GM19372 (cell line): ENCODE data around the gene RND2.
"Not testable (repeated sequence)": the region's sequence is repeated elsewhere in the genome, so short reads cannot be mapped to it uniquely, and the experiment has no call there.

ENCODE experiments used
- ATAC-seq: cut with Tn5 transposase; IDR thresholded peaks from one replicate; pipeline ENCODE4 v1.9.1; 2021; ENCODE audit warnings: mild to moderate bottlenecking, low read depth, moderate library complexity; ENCODE audit not compliant: unreplicated experiment

The RND2 gene

GRCh38 chr17:43024407-43025289 lies at the start of gene RND2:
Gene RND2, plus strand, starts transcription at chr17:43025231. Its CDS starts 117 bp downstream, at chr17:43025348.
- no peak for ATAC-seq

GRCh38 chr17:42975265-42975664 lies 49.8 kb upstream of the RND2 start:
- ATAC-seq, result no peak

- ATAC-seq, result not testable (repeated sequence)
Observed at GRCh38 chr17:42975701-42976100, 49.3 kb upstream of the RND2 start.

GRCh38 chr17:42979511-42980273 lies 45.3 kb upstream of the RND2 start, which contains the start of gene PTGES3L:
Gene PTGES3L, minus strand, starts transcription at chr17:42980080. Its CDS starts 27 bp downstream, at chr17:42980053.
- peak; percentile 19 for ATAC-seq

GRCh38 chr17:42980274-42980765 lies 44.7 kb upstream of the RND2 start, which contains the start of gene RUNDC1:
Gene RUNDC1, plus strand, starts transcription at chr17:42980565. Its CDS starts 12 bp downstream, at chr17:42980577.
- peak; percentile 71 for ATAC-seq

GRCh38 chr17:42980766-42981397 lies 44.1 kb upstream of the RND2 start:
- ATAC-seq, result peak; percentile 49

- no peak for ATAC-seq
Observed at GRCh38 chr17:42982266-42982665, 42.8 kb upstream of the RND2 start.

- ATAC-seq, result no peak
Observed at GRCh38 chr17:42985225-42985624, 39.8 kb upstream of the RND2 start.

GRCh38 chr17:42989141-42989540 lies 35.9 kb upstream of the RND2 start:
- ATAC-seq, result no peak

- ATAC-seq, result no peak
Observed at GRCh38 chr17:42989726-42990652, 35.0 kb upstream of the RND2 start.

GRCh38 chr17:42991471-42991870 lies 33.6 kb upstream of the RND2 start:
- no peak for ATAC-seq

- ATAC-seq, result no peak
Observed at GRCh38 chr17:42992872-42993271, 32.2 kb upstream of the RND2 start.

GRCh38 chr17:42993913-42994312 lies 31.1 kb upstream of the RND2 start:
- ATAC-seq, result not testable (repeated sequence)

GRCh38 chr17:42997390-42997983 lies 27.5 kb upstream of the RND2 start:
- no peak for ATAC-seq

GRCh38 chr17:42997984-42998938 lies 26.8 kb upstream of the RND2 start, which contains the start of gene RPL27:
Gene RPL27, plus strand, starts transcription at chr17:42998419. Its CDS starts 332 bp downstream, at chr17:42998751.
- peak; percentile 90 for ATAC-seq

GRCh38 chr17:42999003-42999525 lies 26.0 kb upstream of the RND2 start:
- no peak for ATAC-seq

GRCh38 chr17:43000894-43001293 lies 24.1 kb upstream of the RND2 start:
- ATAC-seq, result not testable (repeated sequence)
